SK-N-SH treated with all-trans-retinoic acid at 6 μM for 48 hours (cell line): ENCODE measurements around the gene PPL.

Experiments
- ATAC-seq: fragments of 200-7000 bp; cut with Tn5 transposase; 3 replicates; pipeline ENCODE4 v1.9.1; 2020; ENCODE audit warnings: mild to moderate bottlenecking, moderate library complexity
- ARNTL ChIP-seq: fragments of 450-650 bp; formaldehyde crosslinking; IDR thresholded peaks from 2 replicates; pipeline ENCODE4 v1.5.0; 2020; ENCODE audit warnings: low read depth, mild to moderate bottlenecking, moderate library complexity, borderline replicate concordance
- BACH2 ChIP-seq: fragments of 250-450 bp; sonication (Bioruptor Pico); IDR thresholded peaks from 2 replicates; pipeline ENCODE4 v1.9.0; 2021; ENCODE audit warnings: mild to moderate bottlenecking, borderline replicate concordance
- CSDC2 ChIP-seq: fragments of 250-450 bp; sonication (Bioruptor Pico); IDR thresholded peaks from 2 replicates; pipeline ENCODE4 v1.5.0; 2020; ENCODE audit warnings: mild to moderate bottlenecking, moderate library complexity
- ESRRG ChIP-seq: fragments of 250-450 bp; sonication (Bioruptor Pico); IDR thresholded peaks from 2 replicates; pipeline ENCODE4 v1.6.1; 2021; ENCODE audit warnings: mild to moderate bottlenecking
- GLIS3 ChIP-seq: fragments of 250-450 bp; sonication (Bioruptor Pico); IDR thresholded peaks from 2 replicates; pipeline ENCODE4 v1.5.0; 2020; ENCODE audit warnings: mild to moderate bottlenecking, moderate library complexity
- ISL1 ChIP-seq: fragments of 250-450 bp; sonication (Bioruptor Pico); IDR thresholded peaks from 2 replicates; pipeline ENCODE4 v2.1.2; 2022; ENCODE audit warnings: mild to moderate bottlenecking, moderate library complexity
- OSR1 ChIP-seq: fragments of 250-450 bp; sonication (Bioruptor Pico); IDR thresholded peaks from 2 replicates; pipeline ENCODE4 v1.8.0; 2022; ENCODE audit warnings: moderate library complexity, mild to moderate bottlenecking, inconsistent platforms
- PPARA ChIP-seq: fragments of 250-450 bp; sonication (Bioruptor Pico); IDR thresholded peaks from 2 replicates; pipeline ENCODE4 v1.5.0; 2020; ENCODE audit warnings: mild to moderate bottlenecking, borderline replicate concordance
- SNAI2 ChIP-seq: fragments of 250-450 bp; sonication (Bioruptor Pico); IDR thresholded peaks from 2 replicates; pipeline ENCODE4 v1.5.0; 2020; ENCODE audit warnings: mild to moderate bottlenecking, moderate library complexity
- TOX ChIP-seq: fragments of 250-450 bp; sonication (Bioruptor Pico); IDR thresholded peaks from 2 replicates; pipeline ENCODE4 v1.8.0; 2021; ENCODE audit warnings: mild to moderate bottlenecking, moderate library complexity, borderline replicate concordance
- TSHZ2 ChIP-seq: fragments of 250-450 bp; sonication (Bioruptor Pico); IDR thresholded peaks from 2 replicates; pipeline ENCODE4 v1.5.0; 2020; ENCODE audit warnings: mild to moderate bottlenecking, moderate library complexity
- ZC3H10 ChIP-seq: fragments of 250-450 bp; sonication (Bioruptor Pico); IDR thresholded peaks from 2 replicates; pipeline ENCODE4 v1.5.1; 2021; ENCODE audit warnings: mild to moderate bottlenecking, moderate library complexity
- ZFP3 ChIP-seq: fragments of 250-450 bp; sonication (Bioruptor Pico); IDR thresholded peaks from 2 replicates; pipeline ENCODE4 v1.5.0; 2020; ENCODE audit warnings: mild to moderate bottlenecking, moderate library complexity
- ZFP30 ChIP-seq: fragments of 450-650 bp; formaldehyde crosslinking; IDR thresholded peaks from 2 replicates; pipeline ENCODE4 v1.5.0; 2022; ENCODE audit warnings: mild to moderate bottlenecking, moderate library complexity
- ZNF565 ChIP-seq: fragments of 450-650 bp; formaldehyde crosslinking; conservative IDR thresholded peaks from 2 replicates; pipeline ENCODE4 v1.5.0; 2020; ENCODE audit warnings: low read depth, mild to moderate bottlenecking, moderate library complexity
- ZNF70 ChIP-seq: fragments of 450-650 bp; formaldehyde crosslinking; IDR thresholded peaks from 2 replicates; pipeline ENCODE4 v1.5.0; 2020; ENCODE audit warnings: mild to moderate bottlenecking, moderate library complexity
- ZNF8 ChIP-seq: fragments of 450-650 bp; formaldehyde crosslinking; IDR thresholded peaks from 2 replicates; pipeline ENCODE4 v1.5.0; 2020; ENCODE audit warnings: mild to moderate bottlenecking, moderate library complexity
- TF ChIP-seq, protein P1 (sequence below): fragments of 250-450 bp; sonication (Bioruptor Pico); IDR thresholded peaks from 2 replicates; pipeline ENCODE4 v1.5.1; 2020; ENCODE audit warnings: low read depth, mild to moderate bottlenecking, moderate library complexity
- TF ChIP-seq, protein P2 (sequence below): fragments of 250-450 bp; sonication (Bioruptor Pico); IDR thresholded peaks from 2 replicates; pipeline ENCODE4 v1.8.0; 2021; ENCODE audit warnings: low read depth, mild to moderate bottlenecking, moderate library complexity, borderline replicate concordance
- TF ChIP-seq, protein P3 (sequence below): fragments of 250-450 bp; sonication (Bioruptor Pico); IDR thresholded peaks from 2 replicates; pipeline ENCODE4 v1.8.0; 2020; ENCODE audit warnings: mild to moderate bottlenecking, moderate library complexity, borderline replicate concordance
- TF ChIP-seq, protein P4 (sequence below): fragments of 250-450 bp; sonication (Bioruptor Pico); IDR thresholded peaks from 2 replicates; pipeline ENCODE4 v1.5.1; 2021; ENCODE audit warnings: mild to moderate bottlenecking, moderate library complexity

PPL gene

GRCh38 chr16:4923853-4924252 lies 13.1 kb downstream of the PPL start:
- no peak for ATAC-seq
- TF ChIP-seq ZC3H10 (CRISPR knock-in tag) (no peak), ZFP3 (CRISPR knock-in tag) (no peak), GLIS3 (CRISPR knock-in tag) (no peak), ISL1 (CRISPR knock-in tag) (no peak), PPARA (CRISPR knock-in tag) (no peak), ZNF565 (CRISPR knock-in tag) (no peak), CSDC2 (CRISPR knock-in tag) (no peak), SNAI2 (CRISPR knock-in tag) (no peak), ESRRG (CRISPR knock-in tag) (no peak), TSHZ2 (CRISPR knock-in tag) (no peak), BACH2 (CRISPR knock-in tag) (no peak), ZFP30 (no peak), ARNTL (CRISPR knock-in tag) (no peak)
- TF ChIP-seq, protein P1, sequence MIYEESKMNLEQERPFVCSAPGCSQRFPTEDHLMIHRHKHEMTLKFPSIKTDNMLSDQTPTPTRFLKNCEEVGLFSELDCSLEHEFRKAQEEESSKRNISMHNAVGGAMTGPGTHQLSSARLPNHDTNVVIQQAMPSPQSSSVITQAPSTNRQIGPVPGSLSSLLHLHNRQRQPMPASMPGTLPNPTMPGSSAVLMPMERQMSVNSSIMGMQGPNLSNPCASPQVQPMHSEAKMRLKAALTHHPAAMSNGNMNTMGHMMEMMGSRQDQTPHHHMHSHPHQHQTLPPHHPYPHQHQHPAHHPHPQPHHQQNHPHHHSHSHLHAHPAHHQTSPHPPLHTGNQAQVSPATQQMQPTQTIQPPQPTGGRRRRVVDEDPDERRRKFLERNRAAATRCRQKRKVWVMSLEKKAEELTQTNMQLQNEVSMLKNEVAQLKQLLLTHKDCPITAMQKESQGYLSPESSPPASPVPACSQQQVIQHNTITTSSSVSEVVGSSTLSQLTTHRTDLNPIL, result no peak
- TF ChIP-seq, protein P2, sequence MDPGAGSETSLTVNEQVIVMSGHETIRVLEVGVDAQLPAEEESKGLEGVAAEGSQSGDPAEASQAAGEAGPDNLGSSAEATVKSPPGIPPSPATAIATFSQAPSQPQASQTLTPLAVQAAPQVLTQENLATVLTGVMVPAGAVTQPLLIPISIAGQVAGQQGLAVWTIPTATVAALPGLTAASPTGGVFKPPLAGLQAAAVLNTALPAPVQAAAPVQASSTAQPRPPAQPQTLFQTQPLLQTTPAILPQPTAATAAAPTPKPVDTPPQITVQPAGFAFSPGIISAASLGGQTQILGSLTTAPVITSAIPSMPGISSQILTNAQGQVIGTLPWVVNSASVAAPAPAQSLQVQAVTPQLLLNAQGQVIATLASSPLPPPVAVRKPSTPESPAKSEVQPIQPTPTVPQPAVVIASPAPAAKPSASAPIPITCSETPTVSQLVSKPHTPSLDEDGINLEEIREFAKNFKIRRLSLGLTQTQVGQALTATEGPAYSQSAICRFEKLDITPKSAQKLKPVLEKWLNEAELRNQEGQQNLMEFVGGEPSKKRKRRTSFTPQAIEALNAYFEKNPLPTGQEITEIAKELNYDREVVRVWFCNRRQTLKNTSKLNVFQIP (CRISPR knock-in tag), result no peak
- TF ChIP-seq, protein P3, sequence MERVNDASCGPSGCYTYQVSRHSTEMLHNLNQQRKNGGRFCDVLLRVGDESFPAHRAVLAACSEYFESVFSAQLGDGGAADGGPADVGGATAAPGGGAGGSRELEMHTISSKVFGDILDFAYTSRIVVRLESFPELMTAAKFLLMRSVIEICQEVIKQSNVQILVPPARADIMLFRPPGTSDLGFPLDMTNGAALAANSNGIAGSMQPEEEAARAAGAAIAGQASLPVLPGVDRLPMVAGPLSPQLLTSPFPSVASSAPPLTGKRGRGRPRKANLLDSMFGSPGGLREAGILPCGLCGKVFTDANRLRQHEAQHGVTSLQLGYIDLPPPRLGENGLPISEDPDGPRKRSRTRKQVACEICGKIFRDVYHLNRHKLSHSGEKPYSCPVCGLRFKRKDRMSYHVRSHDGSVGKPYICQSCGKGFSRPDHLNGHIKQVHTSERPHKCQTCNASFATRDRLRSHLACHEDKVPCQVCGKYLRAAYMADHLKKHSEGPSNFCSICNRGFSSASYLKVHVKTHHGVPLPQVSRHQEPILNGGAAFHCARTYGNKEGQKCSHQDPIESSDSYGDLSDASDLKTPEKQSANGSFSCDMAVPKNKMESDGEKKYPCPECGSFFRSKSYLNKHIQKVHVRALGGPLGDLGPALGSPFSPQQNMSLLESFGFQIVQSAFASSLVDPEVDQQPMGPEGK, result no peak
- TF ChIP-seq, protein P4, sequence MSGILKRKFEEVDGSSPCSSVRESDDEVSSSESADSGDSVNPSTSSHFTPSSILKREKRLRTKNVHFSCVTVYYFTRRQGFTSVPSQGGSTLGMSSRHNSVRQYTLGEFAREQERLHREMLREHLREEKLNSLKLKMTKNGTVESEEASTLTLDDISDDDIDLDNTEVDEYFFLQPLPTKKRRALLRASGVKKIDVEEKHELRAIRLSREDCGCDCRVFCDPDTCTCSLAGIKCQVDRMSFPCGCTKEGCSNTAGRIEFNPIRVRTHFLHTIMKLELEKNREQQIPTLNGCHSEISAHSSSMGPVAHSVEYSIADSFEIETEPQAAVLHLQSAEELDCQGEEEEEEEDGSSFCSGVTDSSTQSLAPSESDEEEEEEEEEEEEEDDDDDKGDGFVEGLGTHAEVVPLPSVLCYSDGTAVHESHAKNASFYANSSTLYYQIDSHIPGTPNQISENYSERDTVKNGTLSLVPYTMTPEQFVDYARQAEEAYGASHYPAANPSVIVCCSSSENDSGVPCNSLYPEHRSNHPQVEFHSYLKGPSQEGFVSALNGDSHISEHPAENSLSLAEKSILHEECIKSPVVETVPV, result no peak

GRCh38 chr16:4922721-4923342 lies 14.1 kb downstream of the PPL start:
- ATAC-seq, result no peak
- TF ChIP-seq ISL1 (CRISPR knock-in tag) (no peak), ZFP30 (no peak), OSR1 (CRISPR knock-in tag) (no peak), ZNF8 (no peak), TOX (no peak), ZFP3 (CRISPR knock-in tag) (no peak), ZNF70 (no peak), CSDC2 (CRISPR knock-in tag) (no peak), ZC3H10 (CRISPR knock-in tag) (no peak), TSHZ2 (CRISPR knock-in tag) (no peak)
- TF ChIP-seq, protein P1, result no peak
- TF ChIP-seq, protein P4, result no peak
- TF ChIP-seq, protein P3, result no peak
